Activated naive CD8-positive, alpha-beta T cell treated with anti-CD3 and anti-CD28 coated beads, Interleukin-2, amount 50 U/mL, for 24 hours (primary cell): ENCODE measurements around the gene CHRNB1.

Experiments used
- ATAC-seq: fragments of 150-1000 bp; cut with Tn5 transposase; one replicate; pipeline ENCODE4 v1.10.0; 2021
- DNase-seq: peaks from one replicate; pipeline ENCODE4 v3.0.0; 2021
- H3K27ac Mint-ChIP-seq: one replicate; pipeline ENCODE4 v1.8.0; 2021; ENCODE audit warnings: mild to moderate bottlenecking, mixed read lengths
- H3K27me3 Mint-ChIP-seq: one replicate; pipeline ENCODE4 v1.8.0; 2021; ENCODE audit warnings: mixed read lengths
- H3K36me3 Mint-ChIP-seq: one replicate; pipeline ENCODE4 v1.8.0; 2021; ENCODE audit warnings: low read depth, mixed read lengths
- H3K4me1 Mint-ChIP-seq: one replicate; pipeline ENCODE4 v1.8.0; 2021; ENCODE audit warnings: mixed read lengths
- H3K4me3 Mint-ChIP-seq: one replicate; pipeline ENCODE4 v1.8.0; 2021; ENCODE audit warnings: mild to moderate bottlenecking, moderate library complexity, mixed read lengths
- H3K9me3 Mint-ChIP-seq: one replicate; pipeline ENCODE4 v1.8.0; 2021; ENCODE audit warnings: mixed read lengths

Gene CHRNB1

DNA sequence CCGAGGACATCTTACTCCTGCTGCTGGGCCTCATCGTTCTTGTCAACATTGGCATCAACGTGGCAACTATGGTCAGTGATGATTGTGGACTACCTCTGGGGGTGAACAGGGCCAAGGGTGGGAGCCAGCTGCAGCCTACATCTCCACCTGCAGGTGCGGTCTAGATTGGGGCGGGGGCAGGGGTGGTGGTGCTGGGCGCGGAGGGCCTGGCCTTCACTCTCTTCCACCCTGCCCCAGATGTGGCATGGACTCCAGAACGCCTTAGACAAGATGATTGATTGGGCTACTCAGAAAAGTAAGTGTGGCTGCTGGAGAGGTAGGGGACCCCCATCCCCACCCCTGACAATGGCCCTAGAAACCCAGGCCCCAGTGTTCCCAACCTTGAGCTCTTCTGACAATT lies 19.1 kb upstream of the CHRNB1 start:
- ATAC-seq (no peak), DNase-seq (no peak)
- no peaks in the 10 kb centered on the region for H3K9me3 Mint-ChIP-seq
- H3K4me1 Mint-ChIP-seq = no peaks in the 10 kb centered on the region
- H3K36me3 Mint-ChIP-seq = no peaks in the 10 kb centered on the region
- no peak overlapping the region for H3K27ac Mint-ChIP-seq
- no peak overlapping the region for H3K4me3 Mint-ChIP-seq
- no peaks in the 10 kb centered on the region for H3K27me3 Mint-ChIP-seq

DNA sequence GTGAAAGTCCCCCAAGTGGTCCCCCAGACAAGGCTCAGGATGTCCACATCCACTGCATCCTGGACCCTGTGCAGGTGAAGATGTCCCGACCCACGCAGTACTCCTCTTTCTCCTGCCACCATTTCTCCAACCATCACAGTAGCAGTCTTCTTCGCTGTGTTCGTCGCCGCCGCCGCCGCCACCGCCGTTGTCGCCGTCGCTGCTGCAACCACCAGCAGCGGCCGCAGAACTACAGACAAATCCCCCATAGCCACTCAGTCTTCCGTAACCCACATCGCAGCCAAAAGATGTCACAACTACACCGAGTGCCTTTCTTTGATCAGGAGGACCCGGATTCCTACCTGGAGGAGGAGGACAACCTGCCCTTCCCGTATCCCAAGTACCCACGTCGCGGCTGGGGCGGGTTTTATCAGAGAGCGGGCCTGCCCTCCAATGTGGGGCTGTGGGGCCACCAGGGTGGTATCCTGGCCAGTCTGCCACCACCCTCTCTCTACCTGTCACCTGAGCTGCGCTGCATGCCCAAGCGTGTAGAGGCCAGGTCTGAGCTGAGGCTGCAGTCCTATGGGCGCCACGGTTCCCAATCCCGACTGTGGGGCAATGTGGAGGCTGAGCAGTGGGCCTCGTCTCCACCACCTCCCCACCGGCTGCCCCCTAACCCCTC lies 18.5 kb upstream of the CHRNB1 start:
- no peaks in the 10 kb centered on the region for H3K4me1 Mint-ChIP-seq
- no peaks in the 10 kb centered on the region for H3K27me3 Mint-ChIP-seq
- DNase-seq = no peak
- ATAC-seq = no peak
- H3K4me3 Mint-ChIP-seq = no peak overlapping the region
- H3K27ac Mint-ChIP-seq = no peak overlapping the region
- no peaks in the 10 kb centered on the region for H3K9me3 Mint-ChIP-seq
- no peaks in the 10 kb centered on the region for H3K36me3 Mint-ChIP-seq

- DNase-seq = no peak
- ATAC-seq = no peak
- H3K27me3 Mint-ChIP-seq = no peaks in the 10 kb centered on the region
- no peaks in the 10 kb centered on the region for H3K9me3 Mint-ChIP-seq
- no peak overlapping the region for H3K27ac Mint-ChIP-seq
- H3K36me3 Mint-ChIP-seq = no peaks in the 10 kb centered on the region
- H3K4me1 Mint-ChIP-seq = no peaks in the 10 kb centered on the region
- H3K4me3 Mint-ChIP-seq = no peak overlapping the region
Measured at GRCh38 chr17:7426896-7427489, 17.9 kb upstream of the CHRNB1 start.

DNA sequence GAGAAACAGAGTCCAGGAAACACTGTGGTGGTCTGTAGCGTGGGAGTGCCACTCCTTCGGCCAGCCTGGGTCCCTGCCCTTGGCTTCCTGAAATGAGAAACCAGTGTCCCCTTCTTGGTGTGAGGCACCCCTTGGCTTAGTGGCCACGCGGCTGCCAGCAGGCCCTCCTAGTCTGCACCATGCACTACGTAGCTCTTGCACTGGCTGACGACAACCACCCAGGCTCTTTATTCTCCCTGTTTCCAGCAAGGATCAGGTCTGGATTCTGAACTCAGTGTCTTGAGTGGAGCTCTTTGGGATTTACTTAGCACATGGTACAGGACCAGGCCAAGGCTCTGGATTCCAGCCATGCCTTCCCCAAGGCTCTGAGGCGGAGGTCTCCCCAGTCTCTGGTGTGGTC lies 17.3 kb upstream of the CHRNB1 start:
- Mint-ChIP-seq H3K27me3 (no peaks in the 10 kb centered on the region), H3K9me3 (no peaks in the 10 kb centered on the region), H3K4me1 (no peaks in the 10 kb centered on the region), H3K4me3 (no peak overlapping the region), H3K36me3 (no peaks in the 10 kb centered on the region), H3K27ac (no peak overlapping the region)
- no peak for DNase-seq
- no peak for ATAC-seq

- Mint-ChIP-seq H3K4me1 (no peaks in the 10 kb centered on the region), H3K4me3 (no peak within 1 kb of the TSS), H3K27ac (no peak within 1 kb of the TSS), H3K36me3 (no peaks in the 10 kb centered on the region), H3K9me3 (no peaks in the 10 kb centered on the region), H3K27me3 (no peaks in the 10 kb centered on the region)
- DNase-seq (no peak), ATAC-seq (no peak)
Measured at GRCh38 chr17:7428557-7428956, 16.3 kb upstream of the CHRNB1 start, which contains the start of gene SPEM3. TSS of gene SPEM3 (plus strand) at chr17:7428857. CDS start at chr17:7428903, 46 bp downstream.

GRCh38 chr17:7429722-7430121 lies 15.1 kb upstream of the CHRNB1 start:
- no peak for ATAC-seq
- Mint-ChIP-seq H3K27me3 (no peaks in the 10 kb centered on the region), H3K27ac (no peak overlapping the region), H3K36me3 (no peaks in the 10 kb centered on the region), H3K4me3 (no peak overlapping the region), H3K9me3 (no peaks in the 10 kb centered on the region), H3K4me1 (no peaks in the 10 kb centered on the region)
- no peak for DNase-seq

DNA sequence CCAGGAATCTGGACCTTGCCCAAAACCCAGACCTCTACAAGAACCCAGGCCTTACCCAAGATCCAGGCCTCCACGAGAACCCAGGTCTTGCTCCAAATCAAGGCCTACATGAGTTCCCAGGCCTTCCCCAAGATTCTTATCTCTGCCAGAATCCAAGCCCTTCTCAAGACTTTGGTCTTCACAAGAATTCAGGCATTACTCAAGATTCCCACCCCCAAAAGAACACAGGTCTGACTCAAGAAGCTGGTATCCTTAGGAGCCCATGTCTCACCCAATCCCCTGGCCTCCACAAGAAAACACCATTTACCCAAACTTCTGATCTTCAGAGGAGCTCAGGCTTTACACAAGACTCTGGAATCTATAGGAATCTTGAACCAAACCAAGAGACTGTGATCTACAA lies 13.6 kb upstream of the CHRNB1 start:
- no peak overlapping the region for H3K4me3 Mint-ChIP-seq
- H3K27me3 Mint-ChIP-seq = no peaks in the 10 kb centered on the region
- H3K27ac Mint-ChIP-seq = no peak overlapping the region
- no peak for DNase-seq
- H3K9me3 Mint-ChIP-seq = no peaks in the 10 kb centered on the region
- peaks cover 10% of the 10 kb centered on the region for H3K4me1 Mint-ChIP-seq
- no peaks in the 10 kb centered on the region for H3K36me3 Mint-ChIP-seq
- ATAC-seq = no peak

GRCh38 chr17:7432296-7432695 lies 12.6 kb upstream of the CHRNB1 start:
- no peaks in the 10 kb centered on the region for H3K36me3 Mint-ChIP-seq
- no peaks in the 10 kb centered on the region for H3K27me3 Mint-ChIP-seq
- no peak overlapping the region for H3K27ac Mint-ChIP-seq
- H3K4me1 Mint-ChIP-seq = peaks cover 17% of the 10 kb centered on the region
- H3K9me3 Mint-ChIP-seq = no peaks in the 10 kb centered on the region
- no peak overlapping the region for H3K4me3 Mint-ChIP-seq
- DNase-seq = no peak
- no peak for ATAC-seq

DNA sequence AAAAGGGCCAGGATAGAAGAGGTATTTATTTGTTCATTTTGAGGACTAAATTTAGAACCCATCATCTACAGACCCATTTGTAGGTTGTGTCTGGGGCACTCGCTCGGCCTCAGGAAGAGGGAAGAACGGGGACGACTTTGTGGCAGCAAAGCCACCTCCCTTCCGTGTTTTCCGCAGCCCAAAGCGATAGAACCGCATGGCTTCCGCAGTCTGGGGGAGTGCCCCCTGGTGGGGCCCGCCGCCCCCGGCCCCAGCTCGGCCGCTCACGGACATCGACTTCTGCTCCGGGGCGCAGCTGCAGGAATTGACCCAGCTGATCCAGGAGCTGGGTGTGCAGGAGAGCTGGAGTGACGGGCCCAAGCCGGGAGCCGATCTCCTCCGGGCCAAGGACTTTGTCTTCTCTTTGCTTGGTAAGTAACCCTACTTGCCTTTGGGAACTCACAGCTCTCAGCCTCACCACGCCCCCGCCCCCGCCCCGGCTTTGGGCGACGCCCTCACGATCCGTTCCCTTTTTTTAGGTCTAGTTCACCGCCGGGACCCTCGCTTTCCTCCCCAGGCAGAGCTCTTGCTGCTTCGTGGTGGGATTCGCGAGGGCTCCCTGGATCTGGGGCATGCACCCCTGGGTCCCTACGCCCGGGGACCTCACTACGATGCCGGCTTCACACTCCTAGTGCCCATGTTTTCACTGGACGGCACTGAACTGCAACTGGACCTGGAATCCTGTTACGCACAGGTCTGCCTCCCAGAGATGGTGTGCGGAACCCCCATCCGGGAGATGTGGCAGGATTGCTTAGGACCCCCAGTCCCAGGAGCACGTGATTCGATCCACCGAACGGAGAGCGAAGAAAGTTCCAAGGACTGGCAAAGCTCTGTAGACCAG lies 8.9 kb upstream of the CHRNB1 start:
- H3K4me1 Mint-ChIP-seq = peaks cover 44% of the 10 kb centered on the region
- H3K36me3 Mint-ChIP-seq = peaks cover 4% of the 10 kb centered on the region
- H3K27ac Mint-ChIP-seq = peak overlapping the region; percentile 95
- H3K4me3 Mint-ChIP-seq = peak overlapping the region; percentile 91
- ATAC-seq (peak; percentile 25), DNase-seq (peak; percentile 65)
- H3K9me3 Mint-ChIP-seq = no peaks in the 10 kb centered on the region
- peaks cover 23% of the 10 kb centered on the region for H3K27me3 Mint-ChIP-seq

GRCh38 chr17:7436556-7437368 lies 8.1 kb upstream of the CHRNB1 start:
- Mint-ChIP-seq H3K9me3 (no peaks in the 10 kb centered on the region), H3K36me3 (peaks cover 4% of the 10 kb centered on the region), H3K27me3 (peaks cover 30% of the 10 kb centered on the region), H3K27ac (peak overlapping the region; percentile 95), H3K4me1 (peaks cover 46% of the 10 kb centered on the region), H3K4me3 (peak overlapping the region; percentile 91)
- peak; percentile 84 for DNase-seq
- ATAC-seq = peak; percentile 77

GRCh38 chr17:7437369-7437863 lies 7.4 kb upstream of the CHRNB1 start:
- Mint-ChIP-seq H3K9me3 (no peaks in the 10 kb centered on the region), H3K4me1 (peaks cover 46% of the 10 kb centered on the region), H3K27me3 (peaks cover 34% of the 10 kb centered on the region), H3K27ac (no peak overlapping the region), H3K4me3 (peak overlapping the region; percentile 91), H3K36me3 (peaks cover 4% of the 10 kb centered on the region)
- no peak for ATAC-seq
- no peak for DNase-seq

- Mint-ChIP-seq H3K27me3 (peaks cover 39% of the 10 kb centered on the region), H3K27ac (no peak overlapping the region), H3K4me3 (peak overlapping the region; percentile 73), H3K9me3 (no peaks in the 10 kb centered on the region), H3K4me1 (peaks cover 46% of the 10 kb centered on the region), H3K36me3 (peaks cover 4% of the 10 kb centered on the region)
- DNase-seq = peak; percentile 79
- ATAC-seq = no peak
Measured at GRCh38 chr17:7437950-7438614, 6.8 kb upstream of the CHRNB1 start.

DNA sequence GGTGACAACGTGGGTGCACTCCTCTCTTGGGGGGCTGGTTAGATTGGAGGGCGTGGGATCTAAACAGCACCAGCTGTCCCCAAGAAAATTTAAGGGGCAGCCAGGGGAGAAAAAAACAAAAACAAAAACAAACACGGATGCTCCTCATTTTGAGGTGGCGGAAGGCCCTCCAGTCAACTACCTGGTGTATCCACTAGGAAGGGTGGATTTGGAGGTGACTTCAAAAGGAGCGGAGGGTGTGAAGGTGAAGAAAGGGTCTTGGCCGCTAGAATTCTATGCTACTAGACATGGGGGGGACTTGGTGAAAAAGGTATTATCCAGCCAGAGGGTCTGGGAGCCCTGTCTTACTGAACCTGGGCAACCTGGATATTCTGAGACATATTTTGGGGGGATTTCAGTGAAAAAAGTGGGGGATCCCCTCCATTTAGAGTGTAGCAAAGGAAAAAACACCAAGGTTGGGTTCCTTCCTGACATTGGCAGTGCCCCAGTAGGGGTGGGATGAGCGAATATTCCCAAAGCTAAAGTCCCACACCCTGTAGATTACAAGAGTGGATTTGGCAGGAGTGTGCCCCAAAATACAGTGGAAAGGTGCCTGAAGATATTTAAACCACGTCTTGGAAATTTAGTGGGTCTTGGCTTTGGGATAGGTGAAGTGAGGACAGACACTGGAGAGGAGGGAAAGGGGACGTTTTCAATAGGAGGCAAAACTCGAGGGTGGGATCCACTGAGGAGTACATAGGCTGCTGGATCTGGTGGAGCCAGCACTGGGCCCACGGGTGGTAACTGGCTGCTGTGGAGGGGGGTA lies 6.0 kb upstream of the CHRNB1 start:
- no peak for ATAC-seq
- peaks cover 46% of the 10 kb centered on the region for H3K4me1 Mint-ChIP-seq
- peaks cover 4% of the 10 kb centered on the region for H3K36me3 Mint-ChIP-seq
- no peak for DNase-seq
- H3K4me3 Mint-ChIP-seq = peak overlapping the region; percentile 73
- peaks cover 45% of the 10 kb centered on the region for H3K27me3 Mint-ChIP-seq
- no peaks in the 10 kb centered on the region for H3K9me3 Mint-ChIP-seq
- no peak overlapping the region for H3K27ac Mint-ChIP-seq
